ENCODE data around the gene AVEN. TPM values are rescaled to one million over a fixed set of nuclear protein-coding genes. Genes with fewer than 3 reads are reported as not detected.

The AVEN gene
- total RNA-seq, 1 donor from 2014 or later = 29.5 TPM

- DNase-seq (ENCODE audit: low read depth) = no peak
Measured at GRCh38 chr15:33859992-33860545, 178.9 kb downstream of the AVEN start.

GRCh38 chr15:33858836-33859235, 180.2 kb downstream of the AVEN start:
- TF ChIP-seq CTCF (conservative IDR thresholded peaks at IDR 0.05; ENCODE audit: low read depth, low read length) = no peak
- no peak for DNase-seq (ENCODE audit: low read depth)
- H3K4me3 ChIP-seq (ENCODE audit: low read depth, low read length) = no peak overlapping the region

More at GRCh38 chr15:33859992-33860545, 178.9 kb downstream of the AVEN start:
- TF ChIP-seq CTCF (conservative IDR thresholded peaks at IDR 0.05; ENCODE audit: low read depth, low read length) = no peak
- no peak overlapping the region for H3K4me3 ChIP-seq (ENCODE audit: low read depth, low read length)

- no peak overlapping the region for H3K4me3 ChIP-seq (ENCODE audit: low read depth, low read length)
- TF ChIP-seq CTCF (conservative IDR thresholded peaks at IDR 0.05; ENCODE audit: low read depth, low read length) = no peak
- no peak for DNase-seq (ENCODE audit: low read depth)
Measured at GRCh38 chr15:33857726-33858125, 181.3 kb downstream of the AVEN start.

- no peak for DNase-seq (ENCODE audit: low read depth)
- no peak for TF ChIP-seq CTCF (conservative IDR thresholded peaks at IDR 0.05; ENCODE audit: low read depth, low read length)
- H3K4me3 ChIP-seq (ENCODE audit: low read depth, low read length) = no peak overlapping the region
Measured at GRCh38 chr15:33852570-33852969, 186.4 kb downstream of the AVEN start.

GRCh38 chr15:33852094-33852493, 186.9 kb downstream of the AVEN start:
- TF ChIP-seq CTCF (conservative IDR thresholded peaks at IDR 0.05; ENCODE audit: low read depth, low read length) = no peak
- DNase-seq (ENCODE audit: low read depth) = no peak
- no peak overlapping the region for H3K4me3 ChIP-seq (ENCODE audit: low read depth, low read length)

- H3K4me3 ChIP-seq (ENCODE audit: low read depth, low read length) = no peak overlapping the region
- no peak for TF ChIP-seq CTCF (conservative IDR thresholded peaks at IDR 0.05; ENCODE audit: low read depth, low read length)
- DNase-seq (ENCODE audit: low read depth) = no peak
Measured at GRCh38 chr15:33851079-33851478, 187.9 kb downstream of the AVEN start.

GRCh38 chr15:33848011-33848410, 191.0 kb downstream of the AVEN start:
- TF ChIP-seq CTCF (conservative IDR thresholded peaks at IDR 0.05; ENCODE audit: low read depth, low read length) = no peak
- H3K4me3 ChIP-seq (ENCODE audit: low read depth, low read length) = no peak overlapping the region
- peak; percentile 4 for DNase-seq (ENCODE audit: low read depth)

Data from epithelial cell of proximal tubule (primary cell).